Fibroblast of lung (primary cell): ENCODE data around the gene CCDC69. TPM values are rescaled to one million over a fixed set of nuclear protein-coding genes. Genes with fewer than 3 reads are reported as not detected.
A peak's percentile ranks its signal among the peaks of the same experiment; 100 is the strongest.

Experiments used
- DNase-seq, 2 donors: peaks; one replicate each; pipeline versions ENCODE4 v3.0.0 to v3.0.0-alpha.2; 2010; ENCODE audit warnings: low read depth in 2 of 2
- H2AFZ ChIP-seq: 2 replicates; pipeline ENCODE4 v1.5.1; 2012; ENCODE audit warnings: low read length, control low read depth, inconsistent platforms
- H3K27ac ChIP-seq: 2 replicates; pipeline ENCODE4 v1.5.1; 2011; ENCODE audit warnings: low read length, control low read depth; ENCODE audit not compliant: insufficient read depth
- H3K27me3 ChIP-seq: 2 replicates; pipeline ENCODE4 v1.5.1; 2011; ENCODE audit warnings: mild to moderate bottlenecking, low read length; ENCODE audit not compliant: control insufficient read depth, insufficient read depth
- H3K36me3 ChIP-seq: 2 replicates; pipeline ENCODE4 v1.5.1; 2011; ENCODE audit warnings: low read length; ENCODE audit not compliant: control insufficient read depth, insufficient read depth
- H3K4me1 ChIP-seq: 2 replicates; pipeline ENCODE4 v1.5.1; 2011; ENCODE audit warnings: low read length; ENCODE audit not compliant: control insufficient read depth, insufficient read depth; ENCODE audit errors: extremely low read depth
- H3K4me2 ChIP-seq: 2 replicates; pipeline ENCODE4 v1.5.1; 2011; ENCODE audit warnings: low read length, control low read depth; ENCODE audit not compliant: insufficient read depth; ENCODE audit errors: extremely low read depth
- H3K4me3 ChIP-seq, 4 experiments: fragments of 200-600 bp in 1 of 4; sonication (generic) in 1 of 4; replicated peaks in 1 of 4; 2 replicates each; pipeline ENCODE4 v1.5.1; 2011 to 2016; ENCODE audit warnings: low read length in 4 of 4, low read depth in 3 of 4, mild to moderate bottlenecking in 3 of 4, control low read depth in 2 of 4, inconsistent platforms in 1 of 4, mixed read lengths in 1 of 4; ENCODE audit not compliant: insufficient read depth in 1 of 4; ENCODE audit errors: control extremely low read depth in 1 of 4
- H3K79me2 ChIP-seq: 2 replicates; pipeline ENCODE4 v1.5.1; 2012; ENCODE audit warnings: mild to moderate bottlenecking, low read length, inconsistent platforms; ENCODE audit not compliant: control insufficient read depth, insufficient read depth
- H3K9ac ChIP-seq: 2 replicates; pipeline ENCODE4 v1.5.1; 2011; ENCODE audit warnings: mild to moderate bottlenecking, low read length, control low read depth; ENCODE audit not compliant: insufficient read depth
- H3K9me3 ChIP-seq: 2 replicates; pipeline ENCODE4 v1.5.1; 2012; ENCODE audit warnings: low read depth, low read length; ENCODE audit not compliant: control insufficient read depth, insufficient read depth
- H4K20me1 ChIP-seq: 2 replicates; pipeline ENCODE4 v1.5.1; 2011; ENCODE audit warnings: low read length; ENCODE audit not compliant: control insufficient read depth, insufficient read depth; ENCODE audit errors: extremely low read depth
- EZH2 ChIP-seq: IDR thresholded peaks from 2 replicates; pipeline ENCODE4 v1.5.1; 2012; ENCODE audit warnings: low read length, control low read depth, mild to moderate bottlenecking; ENCODE audit errors: missing control alignments
- polyA plus RNA-seq, 2 donors: library from polyadenylated mRNA; depleted of rRNA in 1 of 2; stranded (reverse) in 1 of 2; unstranded in 1 of 2; fragments of >200 nt; gene quantifications; 2 replicates each; pipeline ENCODE4 v1.2.1, GENCODE V29; 2011 to 2012; ENCODE audit warnings: missing spikeins in 1 of 2
- total RNA-seq: library from RNA; depleted of rRNA; stranded (reverse); fragments of >200 nt; gene quantifications from 2 replicates; pipeline ENCODE4 v1.2.1, GENCODE V29; 2014
- TF ChIP-seq, protein P1 (sequence below), 2 donors: IDR thresholded peaks in 1 of 2; conservative IDR thresholded peaks in 1 of 2; 1 replicate in 1 of 2; 2 replicates in 1 of 2; pipeline ENCODE4 v1.5.1; 2011 to 2012; ENCODE audit warnings: low read length in 2 of 2, control low read depth in 1 of 2, inconsistent platforms in 1 of 2, low read depth in 1 of 2, mild to moderate bottlenecking in 1 of 2

CCDC69 gene
- total and polyA plus RNA-seq, 2 donors (not counting 1 experiment from before 2014, with no cell fraction given): 1.5 to 4.0 TPM

- no peaks in the 10 kb centered on the region for H3K27me3 ChIP-seq
- no peaks in the 10 kb centered on the region for H3K9me3 ChIP-seq
- peak overlapping the region; percentile 93 for H2AFZ ChIP-seq
- H3K79me2 ChIP-seq: no peaks in the 10 kb centered on the region
- H3K4me3 ChIP-seq: peak overlapping the region; percentile 60 to 98 (median 80)
- DNase-seq: no peak
- H3K4me1 ChIP-seq: no peaks in the 10 kb centered on the region
- H3K27ac ChIP-seq: no peak overlapping the region
- no peaks in the 10 kb centered on the region for H3K36me3 ChIP-seq
- peak overlapping the region; percentile 77 for H3K4me2 ChIP-seq
- H3K9ac ChIP-seq: peak overlapping the region; percentile 17
- TF ChIP-seq, protein P1, sequence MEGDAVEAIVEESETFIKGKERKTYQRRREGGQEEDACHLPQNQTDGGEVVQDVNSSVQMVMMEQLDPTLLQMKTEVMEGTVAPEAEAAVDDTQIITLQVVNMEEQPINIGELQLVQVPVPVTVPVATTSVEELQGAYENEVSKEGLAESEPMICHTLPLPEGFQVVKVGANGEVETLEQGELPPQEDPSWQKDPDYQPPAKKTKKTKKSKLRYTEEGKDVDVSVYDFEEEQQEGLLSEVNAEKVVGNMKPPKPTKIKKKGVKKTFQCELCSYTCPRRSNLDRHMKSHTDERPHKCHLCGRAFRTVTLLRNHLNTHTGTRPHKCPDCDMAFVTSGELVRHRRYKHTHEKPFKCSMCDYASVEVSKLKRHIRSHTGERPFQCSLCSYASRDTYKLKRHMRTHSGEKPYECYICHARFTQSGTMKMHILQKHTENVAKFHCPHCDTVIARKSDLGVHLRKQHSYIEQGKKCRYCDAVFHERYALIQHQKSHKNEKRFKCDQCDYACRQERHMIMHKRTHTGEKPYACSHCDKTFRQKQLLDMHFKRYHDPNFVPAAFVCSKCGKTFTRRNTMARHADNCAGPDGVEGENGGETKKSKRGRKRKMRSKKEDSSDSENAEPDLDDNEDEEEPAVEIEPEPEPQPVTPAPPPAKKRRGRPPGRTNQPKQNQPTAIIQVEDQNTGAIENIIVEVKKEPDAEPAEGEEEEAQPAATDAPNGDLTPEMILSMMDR (conservative IDR thresholded peaks at IDR 0.05 in 1 of 2, IDR thresholded peaks at IDR 0.05 in 1 of 2; ENCODE audit: low read depth in 1 of 2, low read length in 2 of 2): no peak
- no peak for TF ChIP-seq EZH2
- no peaks in the 10 kb centered on the region for H4K20me1 ChIP-seq
Measured at GRCh38 chr5:151253605-151253950, 29.7 kb upstream of the CCDC69 start.

DNA sequence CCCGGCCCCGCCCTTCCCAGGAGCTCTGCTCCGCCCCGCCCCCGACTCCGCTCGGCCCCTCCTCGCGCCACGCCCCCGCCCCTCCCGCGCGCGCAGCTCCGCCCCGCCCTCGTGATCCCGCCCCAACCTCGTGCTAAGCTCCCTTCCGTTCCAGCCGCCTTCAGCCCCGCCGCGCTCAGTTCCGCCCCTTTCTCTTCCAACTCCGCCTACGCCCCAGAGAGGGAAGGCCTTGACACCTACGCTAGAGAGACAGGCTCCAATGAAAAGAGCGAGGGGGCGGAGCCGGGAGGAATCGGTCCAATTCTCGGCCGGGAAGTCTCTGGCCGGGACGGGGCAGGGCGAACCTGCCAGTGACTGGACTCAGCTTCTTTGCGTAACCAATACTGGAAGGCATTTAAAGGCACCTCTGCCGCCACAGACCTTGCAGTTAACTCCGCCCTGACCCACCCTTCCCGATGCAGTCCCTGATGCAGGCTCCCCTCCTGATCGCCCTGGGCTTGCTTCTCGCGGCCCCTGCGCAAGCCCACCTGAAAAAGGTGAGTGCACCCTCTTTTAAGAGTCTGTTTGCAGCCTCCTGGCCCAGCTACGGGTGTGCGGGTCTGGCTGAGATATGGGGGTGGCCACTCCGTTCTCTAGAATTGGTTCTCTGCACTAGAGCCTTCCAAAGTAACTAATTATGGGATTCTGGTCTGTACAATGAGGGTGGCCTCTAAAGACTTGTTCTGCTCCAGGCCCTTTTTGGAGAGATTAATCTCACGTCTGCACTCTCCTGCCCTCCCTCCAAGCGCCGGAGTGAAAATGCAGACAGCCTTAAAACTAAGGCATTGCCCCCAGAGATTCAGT, 29.1 kb upstream of the CCDC69 start, which contains the start of gene GM2A:
Gene GM2A, plus strand, starts transcription at position 424 of the 843 bp plus-strand sequence. Its CDS starts 32 bp downstream, at position 456.
- H3K36me3 ChIP-seq: no peaks in the 10 kb centered on the region
- peak within 1 kb of the TSS; percentile 20 for H3K9ac ChIP-seq
- no peaks in the 10 kb centered on the region for H3K79me2 ChIP-seq
- peak within 1 kb of the TSS; percentile 93 for H2AFZ ChIP-seq
- peak; percentile 99 for DNase-seq
- peak within 1 kb of the TSS; percentile 60 to 98 (median 80) for H3K4me3 ChIP-seq
- H3K4me1 ChIP-seq: no peaks in the 10 kb centered on the region
- TF ChIP-seq, protein P1 (conservative IDR thresholded peaks at IDR 0.05 in 1 of 2, IDR thresholded peaks at IDR 0.05 in 1 of 2; ENCODE audit: low read depth in 1 of 2, low read length in 2 of 2): no peak
- TF ChIP-seq EZH2: no peak
- no peaks in the 10 kb centered on the region for H3K27me3 ChIP-seq
- H4K20me1 ChIP-seq: no peaks in the 10 kb centered on the region
- peak within 1 kb of the TSS; percentile 77 for H3K4me2 ChIP-seq
- H3K27ac ChIP-seq: no peak within 1 kb of the TSS
- no peaks in the 10 kb centered on the region for H3K9me3 ChIP-seq

DNA sequence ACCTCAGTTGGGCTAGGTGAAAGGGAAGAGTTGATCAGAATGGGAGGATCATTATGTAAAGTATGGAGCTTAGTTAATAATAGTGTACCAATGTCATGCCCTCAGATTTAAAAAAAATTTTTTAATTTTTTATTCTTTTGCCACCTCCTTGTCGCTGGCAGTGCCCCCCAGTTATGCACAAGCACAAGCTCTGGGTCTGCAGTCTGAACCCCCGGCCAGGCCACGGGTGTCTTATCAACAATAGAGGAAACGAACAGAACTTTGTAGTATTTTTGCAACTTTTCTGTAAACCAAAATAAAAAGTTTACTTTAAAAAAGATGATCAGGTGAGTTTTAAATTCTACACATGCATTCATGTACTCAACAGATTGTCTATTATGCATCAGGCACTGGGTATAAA, 27.7 kb upstream of the CCDC69 start:
- Histone ChIP-seq H2AFZ (no peak overlapping the region), H3K27ac (no peak overlapping the region), H3K4me2 (no peak overlapping the region), H3K27me3 (peaks cover 2% of the 10 kb centered on the region), H3K4me3 (no peak overlapping the region), H3K9me3 (no peaks in the 10 kb centered on the region), H3K79me2 (no peaks in the 10 kb centered on the region), H3K9ac (no peak overlapping the region), H3K4me1 (no peaks in the 10 kb centered on the region), H3K36me3 (no peaks in the 10 kb centered on the region), H4K20me1 (no peaks in the 10 kb centered on the region)
- TF ChIP-seq, protein P1 (conservative IDR thresholded peaks at IDR 0.05 in 1 of 2, IDR thresholded peaks at IDR 0.05 in 1 of 2; ENCODE audit: low read depth in 1 of 2, low read length in 2 of 2): no peak
- no peak for TF ChIP-seq EZH2
- no peak for DNase-seq
